Measurements from ENCODE around the gene POLR1A. TPM values are rescaled to one million over a fixed set of nuclear protein-coding genes. Genes with fewer than 3 reads are reported as not detected.

Gene POLR1A
- total and polyA plus RNA-seq, 2 of the 8 experiments (the other 6 are each of a cell fraction or from before 2014, with no cell fraction given) = 8.9 to 58.1 TPM

DNA sequence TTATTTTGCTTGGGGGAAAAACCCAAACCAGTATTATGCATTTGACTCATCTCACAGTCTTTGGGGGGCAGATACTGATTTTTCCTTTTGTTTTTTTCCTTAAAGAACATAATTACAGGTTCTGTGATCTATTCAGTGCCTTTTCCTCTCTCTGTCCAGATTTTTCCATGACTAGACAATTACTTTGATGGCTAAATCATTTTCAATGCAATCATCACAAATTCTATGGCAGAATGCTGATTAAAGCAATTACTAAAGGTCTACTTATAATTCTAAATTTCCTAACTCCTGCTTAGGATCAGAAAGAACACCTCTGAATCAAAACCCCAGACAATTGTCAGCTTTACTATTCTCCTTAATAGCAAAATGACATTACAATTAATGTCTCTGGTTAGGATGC is 38.8 kb downstream of the POLR1A start (continued):
- TF ChIP-seq, protein P1, sequence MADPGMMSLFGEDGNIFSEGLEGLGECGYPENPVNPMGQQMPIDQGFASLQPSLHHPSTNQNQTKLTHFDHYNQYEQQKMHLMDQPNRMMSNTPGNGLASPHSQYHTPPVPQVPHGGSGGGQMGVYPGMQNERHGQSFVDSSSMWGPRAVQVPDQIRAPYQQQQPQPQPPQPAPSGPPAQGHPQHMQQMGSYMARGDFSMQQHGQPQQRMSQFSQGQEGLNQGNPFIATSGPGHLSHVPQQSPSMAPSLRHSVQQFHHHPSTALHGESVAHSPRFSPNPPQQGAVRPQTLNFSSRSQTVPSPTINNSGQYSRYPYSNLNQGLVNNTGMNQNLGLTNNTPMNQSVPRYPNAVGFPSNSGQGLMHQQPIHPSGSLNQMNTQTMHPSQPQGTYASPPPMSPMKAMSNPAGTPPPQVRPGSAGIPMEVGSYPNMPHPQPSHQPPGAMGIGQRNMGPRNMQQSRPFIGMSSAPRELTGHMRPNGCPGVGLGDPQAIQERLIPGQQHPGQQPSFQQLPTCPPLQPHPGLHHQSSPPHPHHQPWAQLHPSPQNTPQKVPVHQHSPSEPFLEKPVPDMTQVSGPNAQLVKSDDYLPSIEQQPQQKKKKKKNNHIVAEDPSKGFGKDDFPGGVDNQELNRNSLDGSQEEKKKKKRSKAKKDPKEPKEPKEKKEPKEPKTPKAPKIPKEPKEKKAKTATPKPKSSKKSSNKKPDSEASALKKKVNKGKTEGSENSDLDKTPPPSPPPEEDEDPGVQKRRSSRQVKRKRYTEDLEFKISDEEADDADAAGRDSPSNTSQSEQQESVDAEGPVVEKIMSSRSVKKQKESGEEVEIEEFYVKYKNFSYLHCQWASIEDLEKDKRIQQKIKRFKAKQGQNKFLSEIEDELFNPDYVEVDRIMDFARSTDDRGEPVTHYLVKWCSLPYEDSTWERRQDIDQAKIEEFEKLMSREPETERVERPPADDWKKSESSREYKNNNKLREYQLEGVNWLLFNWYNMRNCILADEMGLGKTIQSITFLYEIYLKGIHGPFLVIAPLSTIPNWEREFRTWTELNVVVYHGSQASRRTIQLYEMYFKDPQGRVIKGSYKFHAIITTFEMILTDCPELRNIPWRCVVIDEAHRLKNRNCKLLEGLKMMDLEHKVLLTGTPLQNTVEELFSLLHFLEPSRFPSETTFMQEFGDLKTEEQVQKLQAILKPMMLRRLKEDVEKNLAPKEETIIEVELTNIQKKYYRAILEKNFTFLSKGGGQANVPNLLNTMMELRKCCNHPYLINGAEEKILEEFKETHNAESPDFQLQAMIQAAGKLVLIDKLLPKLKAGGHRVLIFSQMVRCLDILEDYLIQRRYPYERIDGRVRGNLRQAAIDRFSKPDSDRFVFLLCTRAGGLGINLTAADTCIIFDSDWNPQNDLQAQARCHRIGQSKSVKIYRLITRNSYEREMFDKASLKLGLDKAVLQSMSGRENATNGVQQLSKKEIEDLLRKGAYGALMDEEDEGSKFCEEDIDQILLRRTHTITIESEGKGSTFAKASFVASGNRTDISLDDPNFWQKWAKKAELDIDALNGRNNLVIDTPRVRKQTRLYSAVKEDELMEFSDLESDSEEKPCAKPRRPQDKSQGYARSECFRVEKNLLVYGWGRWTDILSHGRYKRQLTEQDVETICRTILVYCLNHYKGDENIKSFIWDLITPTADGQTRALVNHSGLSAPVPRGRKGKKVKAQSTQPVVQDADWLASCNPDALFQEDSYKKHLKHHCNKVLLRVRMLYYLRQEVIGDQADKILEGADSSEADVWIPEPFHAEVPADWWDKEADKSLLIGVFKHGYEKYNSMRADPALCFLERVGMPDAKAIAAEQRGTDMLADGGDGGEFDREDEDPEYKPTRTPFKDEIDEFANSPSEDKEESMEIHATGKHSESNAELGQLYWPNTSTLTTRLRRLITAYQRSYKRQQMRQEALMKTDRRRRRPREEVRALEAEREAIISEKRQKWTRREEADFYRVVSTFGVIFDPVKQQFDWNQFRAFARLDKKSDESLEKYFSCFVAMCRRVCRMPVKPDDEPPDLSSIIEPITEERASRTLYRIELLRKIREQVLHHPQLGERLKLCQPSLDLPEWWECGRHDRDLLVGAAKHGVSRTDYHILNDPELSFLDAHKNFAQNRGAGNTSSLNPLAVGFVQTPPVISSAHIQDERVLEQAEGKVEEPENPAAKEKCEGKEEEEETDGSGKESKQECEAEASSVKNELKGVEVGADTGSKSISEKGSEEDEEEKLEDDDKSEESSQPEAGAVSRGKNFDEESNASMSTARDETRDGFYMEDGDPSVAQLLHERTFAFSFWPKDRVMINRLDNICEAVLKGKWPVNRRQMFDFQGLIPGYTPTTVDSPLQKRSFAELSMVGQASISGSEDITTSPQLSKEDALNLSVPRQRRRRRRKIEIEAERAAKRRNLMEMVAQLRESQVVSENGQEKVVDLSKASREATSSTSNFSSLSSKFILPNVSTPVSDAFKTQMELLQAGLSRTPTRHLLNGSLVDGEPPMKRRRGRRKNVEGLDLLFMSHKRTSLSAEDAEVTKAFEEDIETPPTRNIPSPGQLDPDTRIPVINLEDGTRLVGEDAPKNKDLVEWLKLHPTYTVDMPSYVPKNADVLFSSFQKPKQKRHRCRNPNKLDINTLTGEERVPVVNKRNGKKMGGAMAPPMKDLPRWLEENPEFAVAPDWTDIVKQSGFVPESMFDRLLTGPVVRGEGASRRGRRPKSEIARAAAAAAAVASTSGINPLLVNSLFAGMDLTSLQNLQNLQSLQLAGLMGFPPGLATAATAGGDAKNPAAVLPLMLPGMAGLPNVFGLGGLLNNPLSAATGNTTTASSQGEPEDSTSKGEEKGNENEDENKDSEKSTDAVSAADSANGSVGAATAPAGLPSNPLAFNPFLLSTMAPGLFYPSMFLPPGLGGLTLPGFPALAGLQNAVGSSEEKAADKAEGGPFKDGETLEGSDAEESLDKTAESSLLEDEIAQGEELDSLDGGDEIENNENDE (IDR thresholded peaks at IDR 0.05; ENCODE audit: insufficient replicate concordance, low read length) = no peak
- TF ChIP-seq EGR1 (IDR thresholded peaks at IDR 0.05; ENCODE audit: borderline replicate concordance, low read depth, low read length) = no peak
- TF ChIP-seq CHD2 (IDR thresholded peaks at IDR 0.05; ENCODE audit: low read length) = no peak
- no peak for TF ChIP-seq KDM1A (IDR thresholded peaks at IDR 0.05; ENCODE audit: borderline replicate concordance, low read length)
- TF ChIP-seq RAD21 (IDR thresholded peaks at IDR 0.05 in 1 of 2, conservative IDR thresholded peaks at IDR 0.05 in 1 of 2; ENCODE audit: low read depth in 2 of 2, low read length in 2 of 2) = no peak
- TF ChIP-seq CTBP2 (IDR thresholded peaks at IDR 0.05; ENCODE audit: borderline replicate concordance, insufficient read depth, insufficient read length, low read length) = no peak
- TF ChIP-seq SIN3A (conservative IDR thresholded peaks at IDR 0.05 in 1 of 2, IDR thresholded peaks at IDR 0.05 in 1 of 2; ENCODE audit: low read depth in 1 of 2, low read length in 2 of 2) = no peak
- no peak for TF ChIP-seq SIX5 (IDR thresholded peaks at IDR 0.05; ENCODE audit: low read depth, low read length)
- no peak for TF ChIP-seq TEAD4 (IDR thresholded peaks at IDR 0.05; ENCODE audit: low read depth, low read length)
- TF ChIP-seq FOSL1 (IDR thresholded peaks at IDR 0.05; ENCODE audit: insufficient read depth, low read depth, low read length) = no peak
- TF ChIP-seq EP300 (IDR thresholded peaks at IDR 0.05; ENCODE audit: borderline replicate concordance in 1 of 2, low read depth in 2 of 2, low read length in 2 of 2) = no peak

Measured in H1 (cell line).